ES-I3 (cell line): Measurements from ENCODE around the gene UMAD1.

Experiments
- H3K36me3 ChIP-seq: 2 replicates; pipeline ENCODE4 v1.6.1; 2013; ENCODE audit warnings: mild to moderate bottlenecking, low read length, control low read depth, moderate library complexity; ENCODE audit not compliant: insufficient read depth
- H3K4me1 ChIP-seq: 2 replicates; pipeline ENCODE4 v1.6.1; 2013; ENCODE audit warnings: mild to moderate bottlenecking, control low read depth, low read length; ENCODE audit not compliant: insufficient read depth
- H3K9ac ChIP-seq: 2 replicates; pipeline ENCODE4 v1.6.1; 2013; ENCODE audit warnings: low read depth, mild to moderate bottlenecking, low read length, moderate library complexity
- H3K9me3 ChIP-seq: 2 replicates; pipeline ENCODE4 v1.6.1; 2013; ENCODE audit warnings: mild to moderate bottlenecking, low read length, moderate library complexity; ENCODE audit not compliant: control insufficient read depth, insufficient read depth

Gene UMAD1

GRCh38 chr7:7707806-7708205, 67.3 kb downstream of the UMAD1 start:
- no peaks in the 10 kb centered on the region for H3K36me3 ChIP-seq
- H3K4me1 ChIP-seq, result peaks cover 35% of the 10 kb centered on the region; the same call in 1 of the 2 replicates
- H3K9ac ChIP-seq, result no peak overlapping the region
- H3K9me3 ChIP-seq, result no peaks in the 10 kb centered on the region

GRCh38 chr7:7709291-7709690, 68.7 kb downstream of the UMAD1 start:
- Histone ChIP-seq H3K9me3 (no peaks in the 10 kb centered on the region), H3K36me3 (no peaks in the 10 kb centered on the region), H3K4me1 (peaks cover 35% of the 10 kb centered on the region; the same call in 1 of the 2 replicates), H3K9ac (no peak overlapping the region)

GRCh38 chr7:7710469-7710868, 69.9 kb downstream of the UMAD1 start:
- Histone ChIP-seq H3K9me3 (no peaks in the 10 kb centered on the region), H3K9ac (no peak overlapping the region), H3K36me3 (no peaks in the 10 kb centered on the region), H3K4me1 (peaks cover 35% of the 10 kb centered on the region; the same call in 1 of the 2 replicates)

GRCh38 chr7:7713730-7714129, 73.2 kb downstream of the UMAD1 start:
- peaks cover 8% of the 10 kb centered on the region; the same call in 1 of the 2 replicates for H3K4me1 ChIP-seq
- H3K9me3 ChIP-seq, result no peaks in the 10 kb centered on the region
- H3K9ac ChIP-seq, result no peak overlapping the region
- H3K36me3 ChIP-seq, result no peaks in the 10 kb centered on the region

GRCh38 chr7:7718492-7718891, 77.9 kb downstream of the UMAD1 start, which contains the start of gene RPA3:
TSS of gene RPA3 (minus strand) at chr7:7718607. CDS start at chr7:7640418, 78,189 bp downstream.
- no peaks in the 10 kb centered on the region; the same call in 1 of the 2 replicates for H3K4me1 ChIP-seq
- H3K9ac ChIP-seq, result no peak within 1 kb of the TSS
- H3K36me3 ChIP-seq, result no peaks in the 10 kb centered on the region

GRCh38 chr7:7719236-7719635, 78.7 kb downstream of the UMAD1 start:
- H3K9me3 ChIP-seq, result no peaks in the 10 kb centered on the region
- H3K36me3 ChIP-seq, result no peaks in the 10 kb centered on the region
- H3K9ac ChIP-seq, result no peak overlapping the region
- no peaks in the 10 kb centered on the region; the same call in 1 of the 2 replicates for H3K4me1 ChIP-seq

More at GRCh38 chr7:7718492-7718891, 77.9 kb downstream of the UMAD1 start, which contains the start of gene RPA3:
- H3K9me3 ChIP-seq, result no peaks in the 10 kb centered on the region

DNA sequence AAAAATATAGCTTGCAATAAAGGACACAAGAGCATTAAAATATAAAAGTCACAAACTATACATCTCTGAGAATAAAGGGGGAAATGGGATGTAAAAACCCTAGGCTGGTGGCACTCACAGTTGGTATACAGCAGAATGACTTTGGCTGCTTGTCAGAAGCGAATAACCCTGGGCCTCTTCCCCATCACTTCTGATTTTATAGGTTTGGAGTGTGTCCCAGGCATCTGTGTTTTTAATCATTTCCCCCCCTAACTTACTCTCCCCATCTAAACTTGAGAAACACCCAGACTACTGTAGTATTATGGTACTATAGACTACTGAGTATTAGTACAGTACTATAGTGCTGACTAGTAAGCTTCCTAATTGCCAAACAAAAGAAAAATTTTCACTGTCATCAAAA, 79.6 kb downstream of the UMAD1 start:
- Histone ChIP-seq H3K4me1 (no peaks in the 10 kb centered on the region), H3K9ac (no peak overlapping the region), H3K9me3 (no peaks in the 10 kb centered on the region), H3K36me3 (no peaks in the 10 kb centered on the region)

DNA sequence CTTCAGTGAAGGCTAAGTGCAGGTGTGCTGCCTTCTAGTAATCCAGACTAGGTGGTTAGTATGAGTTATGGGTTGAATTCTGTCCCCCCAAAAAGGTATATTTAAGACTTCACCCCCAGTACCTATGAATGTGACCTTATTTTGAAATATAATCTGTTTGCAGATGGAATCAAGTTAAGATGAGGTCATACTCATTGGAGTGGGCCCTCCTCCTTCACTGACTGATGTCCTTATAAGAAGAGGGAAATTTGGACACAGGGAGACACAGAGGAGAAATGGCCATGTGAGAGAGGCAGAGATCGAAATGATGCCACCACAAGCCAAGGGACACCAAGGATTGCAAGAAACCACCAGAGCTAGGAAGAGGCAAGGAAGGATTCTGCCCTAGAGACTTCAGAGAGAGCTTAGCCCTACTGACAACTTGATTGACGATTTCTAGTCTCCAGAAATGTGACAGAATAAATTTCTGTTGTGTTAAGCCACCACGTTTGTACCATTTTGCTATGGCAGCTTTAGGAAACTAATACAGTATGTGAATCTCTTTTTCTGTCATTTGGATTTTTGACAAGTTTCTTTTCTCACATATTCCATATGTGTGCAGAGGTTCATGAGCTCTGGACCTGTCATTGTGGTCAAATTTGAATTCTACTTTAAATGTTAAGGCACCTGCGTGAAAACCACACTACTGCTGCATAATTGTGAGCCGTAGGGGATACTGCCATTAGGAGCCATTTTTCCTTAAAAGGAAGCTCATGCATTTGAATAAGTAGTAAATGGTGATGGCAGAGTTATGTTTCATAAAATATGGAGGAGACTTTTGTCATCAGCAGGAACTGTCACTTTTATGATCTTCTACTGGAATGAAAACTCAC, 80.4 kb downstream of the UMAD1 start:
- Histone ChIP-seq H3K9ac (no peak overlapping the region), H3K36me3 (no peaks in the 10 kb centered on the region), H3K4me1 (no peaks in the 10 kb centered on the region), H3K9me3 (no peaks in the 10 kb centered on the region)

DNA sequence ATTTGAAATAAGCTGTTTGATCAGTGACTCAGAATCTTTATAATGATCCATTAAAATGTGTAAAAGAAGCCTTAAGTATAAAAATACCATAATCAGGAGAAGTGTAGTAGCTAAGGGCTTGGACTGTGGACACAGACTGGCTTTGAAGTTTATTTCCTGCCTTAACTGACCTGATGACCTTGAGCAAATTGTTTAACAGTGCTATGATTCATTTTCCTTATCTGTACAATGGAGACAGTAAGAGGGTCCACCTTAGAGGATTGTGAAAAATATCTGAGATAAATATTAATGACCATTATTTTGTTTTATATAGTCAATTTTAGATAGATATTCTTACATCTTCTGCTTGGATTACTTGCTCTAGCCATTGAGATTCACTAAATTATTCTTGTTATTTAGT, 91.2 kb downstream of the UMAD1 start:
- no peak overlapping the region for H3K9ac ChIP-seq
- peaks cover 4% of the 10 kb centered on the region; the same call in 1 of the 2 replicates for H3K4me1 ChIP-seq
- no peaks in the 10 kb centered on the region for H3K9me3 ChIP-seq
- H3K36me3 ChIP-seq, result no peaks in the 10 kb centered on the region

- H3K36me3 ChIP-seq, result no peaks in the 10 kb centered on the region
- H3K9ac ChIP-seq, result no peak overlapping the region
- no peaks in the 10 kb centered on the region for H3K9me3 ChIP-seq
- H3K4me1 ChIP-seq, result peaks cover 12% of the 10 kb centered on the region
These were observed 92.2 kb downstream of the UMAD1 start for GRCh38 chr7:7732621-7733281.

- Histone ChIP-seq H3K36me3 (no peaks in the 10 kb centered on the region), H3K9ac (no peak overlapping the region), H3K4me1 (peaks cover 13% of the 10 kb centered on the region), H3K9me3 (no peaks in the 10 kb centered on the region)
These were observed 96.1 kb downstream of the UMAD1 start for GRCh38 chr7:7736671-7737070.

- Histone ChIP-seq H3K4me1 (peaks cover 13% of the 10 kb centered on the region), H3K9ac (no peak overlapping the region), H3K36me3 (no peaks in the 10 kb centered on the region), H3K9me3 (no peaks in the 10 kb centered on the region)
These were observed 97.1 kb downstream of the UMAD1 start for GRCh38 chr7:7737674-7738073.

GRCh38 chr7:7738177-7738576, 97.6 kb downstream of the UMAD1 start:
- no peaks in the 10 kb centered on the region for H3K9me3 ChIP-seq
- H3K9ac ChIP-seq, result no peak overlapping the region
- no peaks in the 10 kb centered on the region for H3K36me3 ChIP-seq
- peaks cover 13% of the 10 kb centered on the region for H3K4me1 ChIP-seq

- Histone ChIP-seq H3K4me1 (peaks cover 13% of the 10 kb centered on the region), H3K9ac (no peak overlapping the region), H3K9me3 (no peaks in the 10 kb centered on the region), H3K36me3 (no peaks in the 10 kb centered on the region)
These were observed 98.1 kb downstream of the UMAD1 start for GRCh38 chr7:7738622-7739021.
